Measurements from ENCODE around the gene GP1BA.

The GP1BA gene

DNA sequence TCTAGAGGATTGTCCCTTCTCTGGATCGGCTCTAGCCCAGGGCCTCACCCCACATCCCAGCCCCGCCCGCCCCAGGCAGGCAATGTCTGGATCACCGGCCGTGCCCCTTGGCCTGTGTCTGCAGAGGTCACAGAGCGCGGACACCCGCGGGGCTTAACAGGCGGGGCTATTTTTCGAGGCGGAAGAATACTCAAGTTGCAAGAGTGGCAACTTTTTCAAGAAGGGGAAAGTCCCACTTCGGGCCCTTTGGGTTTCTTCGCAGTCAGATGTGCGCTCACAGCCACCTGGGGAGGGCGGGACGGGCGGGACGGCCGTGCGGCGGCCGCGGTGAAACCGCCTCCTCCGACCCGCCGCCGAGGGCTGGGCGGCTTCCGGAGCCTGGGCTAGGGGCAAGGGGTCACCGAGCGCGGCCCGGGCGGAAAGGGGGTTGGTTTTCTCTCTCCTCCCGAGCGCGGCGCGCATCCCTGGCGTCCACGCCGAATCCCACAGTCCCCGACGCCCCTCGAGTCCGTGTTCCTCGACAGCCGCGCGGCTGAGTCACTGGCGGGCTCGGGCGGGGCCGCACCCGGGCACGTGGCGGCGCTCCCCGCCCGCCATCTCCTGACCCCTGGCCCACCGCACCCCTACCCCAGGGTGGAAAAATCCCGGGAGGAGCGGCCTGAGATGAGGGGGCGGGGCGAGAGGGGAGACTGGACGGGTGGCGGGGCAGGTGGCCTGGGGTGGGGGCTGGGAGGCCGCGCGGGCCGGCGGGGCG is 17.4 kb downstream of the GP1BA start:
- DNase-seq (ENCODE audit: extremely low read depth in 1 of 2, low read depth in 1 of 2): peak in 1 of 2 donors; percentile 51

DNA sequence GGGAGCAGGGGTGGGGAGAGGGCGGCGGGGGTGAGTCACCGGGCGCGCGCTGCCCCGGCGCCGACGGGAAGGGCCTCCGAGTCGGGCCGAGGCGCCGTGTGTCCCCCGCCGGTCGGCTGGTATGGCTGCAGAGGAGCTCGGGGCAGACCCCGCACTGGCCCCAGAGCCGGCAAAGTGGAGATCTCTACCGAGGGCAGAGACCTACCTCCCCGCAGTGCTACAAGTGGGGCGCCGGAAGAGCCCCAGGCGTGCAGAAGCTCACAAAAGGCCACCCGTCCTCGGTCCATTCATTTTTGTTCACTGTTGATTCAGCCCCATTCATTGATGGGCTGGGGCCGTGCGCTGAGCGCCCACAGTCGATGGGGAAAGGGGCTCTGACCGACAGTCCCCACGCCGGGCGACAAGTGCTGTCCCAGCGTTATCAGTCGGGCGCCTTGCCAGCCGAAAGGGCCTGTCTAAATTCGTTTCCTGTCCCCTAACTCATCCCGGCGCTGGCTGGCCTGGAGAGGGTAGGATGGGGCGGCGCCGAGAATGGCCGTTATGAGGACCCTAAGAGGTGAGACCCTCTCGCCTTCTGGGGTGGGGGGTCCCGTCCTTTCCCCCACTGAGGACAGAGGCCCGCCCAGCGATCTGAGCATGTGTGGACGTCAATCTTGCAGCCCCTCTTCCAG is 18.1 kb downstream of the GP1BA start:
- DNase-seq (ENCODE audit: extremely low read depth in 1 of 2, low read depth in 1 of 2): no peak

DNA sequence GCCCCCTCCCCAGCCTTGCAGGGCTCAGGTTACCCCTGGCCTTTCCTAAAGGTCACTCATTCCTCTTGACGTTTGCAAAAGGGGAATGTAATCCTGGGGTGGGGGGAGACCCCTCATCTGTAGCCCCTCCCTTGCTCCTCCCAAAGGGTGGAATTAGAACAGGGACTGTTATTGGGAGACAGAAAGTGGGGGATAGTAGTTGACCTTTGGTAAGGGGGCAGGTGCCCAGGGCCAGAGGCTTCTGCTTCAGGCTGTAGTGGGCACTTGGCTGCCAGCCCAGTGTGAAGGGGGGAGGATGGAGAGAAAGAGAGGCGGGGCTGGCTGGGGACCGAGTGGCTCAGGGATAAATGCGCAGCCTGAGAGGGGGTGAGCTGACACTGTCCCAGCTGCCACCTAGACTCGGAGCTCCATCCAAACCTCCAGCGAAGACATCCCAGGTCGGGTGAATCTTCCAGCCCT is 18.7 kb downstream of the GP1BA start, which contains the start of gene ENO3:
Gene ENO3, plus strand, starts transcription at position 374 of the 459 bp plus-strand sequence. CDS start 711 bp downstream, outside the sequence.
- DNase-seq (ENCODE audit: extremely low read depth in 1 of 2, low read depth in 1 of 2): no peak

DNA sequence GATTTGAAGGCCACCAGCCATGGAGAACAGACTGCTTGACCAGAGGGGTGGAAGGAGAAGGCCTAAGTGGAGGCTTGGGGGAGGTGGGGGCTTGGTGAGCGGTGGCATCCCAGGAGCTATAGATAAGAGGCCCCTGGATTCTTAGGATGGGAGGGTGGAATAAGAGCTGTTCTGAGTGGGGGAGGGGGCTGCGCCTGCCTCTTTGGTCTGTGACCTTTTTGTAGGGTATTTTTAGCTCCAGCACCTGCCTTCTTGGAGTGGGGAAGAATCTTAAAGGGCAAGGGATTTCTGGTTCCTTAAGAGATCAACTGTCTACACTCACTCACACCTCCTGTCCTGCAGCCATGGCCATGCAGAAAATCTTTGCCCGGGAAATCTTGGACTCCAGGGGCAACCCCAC is 19.4 kb downstream of the GP1BA start:
- no peak for DNase-seq (ENCODE audit: extremely low read depth in 1 of 2, low read depth in 1 of 2)

DNA sequence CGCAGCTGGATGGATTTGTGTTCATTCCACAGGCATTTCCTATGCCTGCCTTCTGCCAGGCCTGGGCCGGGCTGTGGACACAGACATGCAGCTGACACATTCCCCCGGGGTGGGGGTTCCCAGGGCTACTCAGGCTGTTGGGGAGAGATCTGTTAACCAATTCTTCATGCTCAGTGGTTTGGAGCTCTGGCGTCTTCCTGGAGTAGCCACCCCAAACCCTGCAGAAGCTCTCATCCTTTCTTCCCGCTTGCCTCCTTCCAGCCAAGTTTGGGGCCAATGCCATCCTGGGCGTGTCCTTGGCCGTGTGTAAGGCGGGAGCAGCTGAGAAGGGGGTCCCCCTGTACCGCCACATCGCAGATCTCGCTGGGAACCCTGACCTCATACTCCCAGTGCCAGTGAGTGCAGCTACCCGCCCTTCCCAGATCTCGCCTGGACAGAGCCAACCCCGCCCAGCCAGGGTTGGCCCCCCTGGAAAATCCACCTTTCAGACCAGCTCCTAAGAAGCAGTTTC is 21.4 kb downstream of the GP1BA start:
- no peak for DNase-seq (ENCODE audit: extremely low read depth in 1 of 2, low read depth in 1 of 2)

DNA sequence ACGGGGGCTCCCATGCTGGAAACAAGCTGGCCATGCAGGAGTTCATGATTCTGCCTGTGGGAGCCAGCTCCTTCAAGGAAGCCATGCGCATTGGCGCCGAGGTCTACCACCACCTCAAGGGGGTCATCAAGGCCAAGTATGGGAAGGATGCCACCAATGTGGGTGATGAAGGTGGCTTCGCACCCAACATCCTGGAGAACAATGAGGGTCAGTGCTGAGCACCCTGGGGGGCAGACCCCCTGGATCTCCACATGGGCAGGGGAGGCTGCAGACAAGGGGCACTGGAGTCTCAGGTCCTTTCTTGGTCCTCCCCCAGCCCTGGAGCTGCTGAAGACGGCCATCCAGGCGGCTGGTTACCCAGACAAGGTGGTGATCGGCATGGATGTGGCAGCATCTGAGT is 23.0 kb downstream of the GP1BA start:
- DNase-seq (ENCODE audit: extremely low read depth in 1 of 2, low read depth in 1 of 2): no peak

DNA sequence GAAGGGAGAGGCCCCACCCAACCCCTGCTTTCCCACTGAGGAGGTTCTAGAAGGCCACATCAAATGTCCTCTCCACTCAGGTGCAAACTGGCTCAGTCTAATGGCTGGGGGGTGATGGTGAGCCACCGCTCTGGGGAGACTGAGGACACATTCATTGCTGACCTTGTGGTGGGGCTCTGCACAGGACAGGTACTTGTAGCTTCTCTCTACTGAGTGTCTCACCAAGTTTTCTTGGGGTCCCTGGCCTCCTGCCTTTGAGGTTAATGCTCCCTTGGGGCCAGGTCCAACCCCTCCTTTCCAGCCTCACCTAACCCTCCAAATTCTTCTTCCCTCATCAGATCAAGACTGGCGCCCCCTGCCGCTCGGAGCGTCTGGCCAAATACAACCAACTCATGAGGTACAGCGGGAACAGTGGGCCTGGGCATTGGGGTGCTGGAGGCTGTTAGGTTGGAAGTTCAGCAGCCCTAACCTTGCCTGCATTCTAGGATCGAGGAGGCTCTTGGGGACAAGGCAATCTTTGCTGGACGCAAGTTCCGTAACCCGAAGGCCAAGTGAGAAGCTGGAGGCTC is 24.5 kb downstream of the GP1BA start:
- DNase-seq (ENCODE audit: extremely low read depth in 1 of 2, low read depth in 1 of 2): no peak

DNA sequence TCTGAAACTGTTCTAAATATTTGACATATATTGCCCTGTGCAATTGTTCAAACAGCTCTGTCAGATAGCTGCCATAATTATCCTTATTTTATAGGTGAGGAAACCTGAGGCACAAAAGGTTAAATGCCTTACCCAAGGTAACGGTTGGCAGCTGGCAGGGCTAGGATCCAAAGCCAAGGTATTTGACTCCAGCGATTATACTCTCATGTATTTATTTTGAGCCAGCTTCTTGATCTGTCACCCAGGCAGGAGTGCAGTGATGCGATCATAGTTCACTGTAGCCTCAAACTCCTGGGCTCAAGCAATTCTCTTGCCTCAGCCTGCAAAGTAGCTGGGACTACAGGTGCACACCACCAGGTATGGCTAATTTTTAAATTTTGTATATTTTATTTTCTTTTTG is 26.0 kb downstream of the GP1BA start:
- no peak for DNase-seq (ENCODE audit: extremely low read depth in 1 of 2, low read depth in 1 of 2)

DNA sequence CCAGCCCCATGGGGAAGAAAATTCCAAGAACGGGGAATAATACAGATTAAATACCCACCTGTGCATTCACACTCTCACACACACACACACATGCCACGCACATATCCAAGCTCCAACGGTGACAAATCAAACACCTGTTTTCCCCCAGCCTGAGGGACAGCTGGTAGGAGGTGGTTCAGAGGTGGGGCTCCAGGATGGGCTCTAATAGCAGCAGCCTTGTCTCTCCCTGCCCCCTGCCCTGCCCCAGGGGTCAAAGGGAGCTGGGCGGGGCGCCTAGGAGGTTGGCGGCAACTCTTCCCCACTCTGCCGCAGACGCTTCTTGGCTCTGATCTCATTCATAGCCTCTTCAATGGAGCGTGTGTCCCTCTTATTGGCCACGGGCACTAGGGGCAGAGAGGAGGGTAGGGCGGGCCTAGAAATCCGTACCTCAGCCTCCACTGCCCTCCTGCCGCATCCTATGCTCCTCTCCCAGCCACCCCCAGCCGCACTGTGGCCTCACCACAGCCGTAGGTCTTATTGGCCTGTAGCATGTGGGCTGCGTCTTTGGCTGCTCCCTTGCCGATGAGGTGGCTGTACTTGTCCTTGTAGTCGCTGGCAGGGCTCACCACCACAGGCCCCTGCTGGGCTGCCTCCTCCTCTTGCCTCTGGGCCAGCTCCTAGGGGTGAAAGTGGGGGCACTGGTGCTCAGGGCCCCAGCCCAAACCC is 27.3 kb downstream of the GP1BA start:
- DNase-seq (ENCODE audit: extremely low read depth in 1 of 2, low read depth in 1 of 2): no peak

DNA sequence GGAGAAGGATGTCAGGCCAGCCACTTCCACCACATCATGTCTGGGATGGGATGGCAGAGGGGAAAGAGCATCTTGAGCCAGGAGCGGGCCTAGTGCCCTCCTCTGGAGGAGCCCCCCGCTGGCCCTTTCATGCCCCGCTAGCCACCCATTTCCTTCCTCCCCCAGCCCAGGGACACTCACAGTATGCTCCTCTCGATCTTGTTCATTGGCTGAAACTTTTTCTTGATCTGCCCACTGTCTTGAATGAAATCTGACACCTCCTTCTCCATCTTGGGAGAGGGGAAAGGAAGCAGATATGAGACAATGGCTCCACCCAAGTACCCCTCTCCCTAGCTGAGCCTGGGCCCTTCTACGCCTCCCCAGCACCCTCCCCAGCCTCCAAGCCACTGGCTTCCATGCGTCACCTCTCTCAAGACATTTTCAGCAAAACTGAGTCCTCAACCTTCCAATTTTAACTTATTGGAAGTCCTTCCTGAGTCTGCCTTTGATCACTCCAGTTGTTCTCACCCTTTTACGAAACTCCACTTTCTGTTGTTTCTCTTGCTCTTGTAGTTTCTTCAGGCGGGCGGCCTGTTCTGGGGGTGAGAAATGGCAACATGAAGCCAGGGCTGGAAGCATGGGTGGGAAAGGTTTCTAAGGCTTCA is 28.3 kb downstream of the GP1BA start:
- no peak for DNase-seq (ENCODE audit: extremely low read depth in 1 of 2, low read depth in 1 of 2)

DNA sequence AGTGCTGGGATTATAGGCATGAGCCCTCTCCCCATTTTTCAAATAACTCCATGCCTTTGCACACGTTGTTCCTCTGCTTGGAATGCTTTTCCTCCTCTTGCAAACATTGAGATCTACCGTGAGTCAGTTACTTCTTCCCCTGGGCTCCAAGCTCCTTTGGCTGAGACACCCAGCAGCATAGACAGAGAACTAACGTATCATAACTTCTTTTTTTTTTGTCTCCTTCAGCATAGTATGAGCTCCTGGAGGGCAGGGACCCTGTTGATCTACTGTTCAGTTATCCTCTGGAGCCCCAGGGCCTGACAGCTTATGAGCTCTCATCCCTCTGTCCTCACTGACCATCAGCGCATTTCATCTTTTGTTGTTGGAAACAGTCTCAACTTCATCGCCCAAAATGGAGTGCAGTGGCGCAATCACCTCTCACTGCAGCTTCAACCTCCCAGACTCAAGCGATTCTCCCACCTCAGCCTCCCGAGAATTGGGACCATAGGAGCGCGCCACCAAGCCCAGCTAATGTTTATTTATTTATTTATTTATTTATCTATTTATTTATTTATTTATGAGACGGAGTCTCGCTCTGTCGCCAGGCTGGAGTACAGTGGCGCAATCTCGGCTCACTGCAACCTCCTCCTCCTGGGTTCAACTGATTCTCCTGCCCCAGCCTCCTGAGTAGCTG is 33.4 kb downstream of the GP1BA start:
- DNase-seq (ENCODE audit: extremely low read depth in 1 of 2, low read depth in 1 of 2): no peak

DNA sequence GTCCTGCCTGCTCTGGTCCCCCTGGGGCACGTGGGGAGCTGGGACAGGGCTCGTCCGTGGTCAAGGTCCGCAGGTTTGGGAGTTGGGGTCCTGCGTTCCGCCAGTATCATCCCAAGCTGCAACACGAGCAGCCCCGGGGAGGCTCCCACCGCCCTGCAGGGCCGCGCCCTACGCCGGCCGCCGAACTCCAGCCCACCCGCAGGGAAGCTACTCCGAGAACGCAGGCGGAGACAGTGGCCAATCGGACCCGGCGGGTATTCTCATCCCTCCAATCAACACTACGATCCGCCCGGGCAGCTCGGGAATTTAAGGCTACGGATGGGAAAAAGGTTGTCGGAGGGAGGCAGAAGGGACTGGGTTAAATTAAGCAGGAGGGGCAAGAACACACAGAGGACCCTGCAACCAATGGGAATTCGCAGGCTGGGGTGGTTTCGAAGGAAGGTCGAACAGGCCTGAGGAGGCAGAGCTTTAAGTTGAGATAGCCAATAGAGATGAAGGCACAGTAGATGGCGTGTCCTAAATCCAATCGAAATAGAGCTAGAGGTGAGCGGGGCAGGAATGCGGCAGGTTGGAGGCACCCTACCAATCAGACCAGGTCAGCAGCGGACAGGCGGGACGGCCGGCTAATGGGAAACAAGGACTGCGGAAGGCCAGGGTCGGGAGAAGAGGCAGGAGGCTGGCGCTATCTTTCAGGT is 34.9 kb downstream of the GP1BA start:
- peak; percentile 82 to 92 for DNase-seq (ENCODE audit: extremely low read depth in 1 of 2, low read depth in 1 of 2)

DNA sequence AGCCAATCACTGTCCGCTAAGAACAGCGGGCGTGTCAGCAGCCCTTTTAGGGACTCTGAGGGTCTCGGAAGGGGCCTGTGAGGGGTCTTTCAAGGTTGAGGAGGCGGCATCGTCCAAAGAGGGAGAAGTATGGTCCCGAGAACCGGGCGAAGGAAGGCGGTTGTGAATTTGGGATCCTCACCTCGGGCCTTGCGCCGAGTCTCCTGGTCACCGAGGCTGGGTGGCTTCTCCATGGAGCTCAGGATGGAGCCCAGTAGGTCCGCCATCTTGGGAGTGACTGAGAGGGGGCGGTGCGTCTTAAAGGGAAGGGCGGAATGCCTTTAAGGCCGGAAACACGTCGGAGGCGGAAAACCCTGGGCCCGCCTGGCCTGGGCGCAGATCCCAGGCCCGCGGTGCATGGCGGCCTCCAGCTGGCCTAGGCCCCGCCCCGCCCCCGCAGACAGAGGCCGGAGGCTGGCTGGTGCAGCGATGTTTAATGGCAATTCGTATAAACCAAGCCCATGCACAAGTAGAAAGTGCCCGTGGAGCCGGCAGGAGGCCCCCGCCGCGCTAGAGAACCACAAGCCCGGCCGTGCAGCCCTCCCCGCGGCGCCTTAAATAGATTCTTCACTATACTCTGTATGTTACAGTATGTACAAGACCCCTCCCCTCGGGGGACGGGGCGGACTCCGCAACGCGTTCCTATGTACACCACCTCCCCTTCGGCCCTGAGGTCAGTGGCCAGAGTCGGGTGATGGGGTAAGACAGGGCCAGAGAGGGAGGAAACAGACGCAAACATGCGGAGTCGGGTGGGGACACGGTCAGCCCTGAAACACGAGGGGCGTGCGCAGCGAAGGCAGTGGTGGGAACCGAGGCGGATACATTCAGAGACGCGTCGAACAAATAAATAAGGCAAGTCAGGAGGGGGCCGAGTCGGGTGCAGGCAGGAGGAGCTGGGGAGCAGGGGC is 35.7 kb downstream of the GP1BA start, which contains the start of gene SPAG7:
Gene SPAG7, minus strand, starts transcription at position 279 of the 947 bp plus-strand sequence. Its CDS starts 13 bp downstream, at position 266.
- DNase-seq (ENCODE audit: extremely low read depth in 1 of 2, low read depth in 1 of 2): peak; percentile 81 to 86

DNA sequence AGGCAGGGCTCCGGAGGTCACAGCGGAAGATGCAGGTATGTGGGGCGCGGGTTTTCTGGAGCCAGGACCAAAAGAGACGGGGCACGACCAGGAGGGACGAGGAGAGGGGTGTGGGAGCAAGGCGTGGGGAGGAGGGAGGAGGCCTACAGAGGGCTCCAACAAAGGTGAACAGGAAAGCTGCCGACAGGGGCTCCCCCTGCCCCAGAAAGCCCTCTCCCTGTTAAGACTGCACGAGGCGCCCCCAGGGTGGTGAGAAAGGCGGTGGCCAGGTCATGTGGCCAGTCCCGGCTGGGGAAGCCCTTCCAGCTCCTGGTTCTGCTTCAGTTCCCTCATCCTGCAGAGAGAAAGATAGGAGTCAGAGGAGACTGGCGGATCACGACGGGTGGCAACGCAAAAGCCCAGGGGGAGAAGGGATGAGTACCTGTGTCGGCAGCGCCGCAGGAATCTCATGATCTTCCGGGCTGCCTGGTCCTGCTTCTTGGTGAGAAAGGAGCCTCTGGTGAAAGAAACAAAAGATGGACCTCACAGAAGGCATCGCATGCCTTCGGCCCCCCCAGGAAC is 36.5 kb downstream of the GP1BA start:
- no peak for DNase-seq (ENCODE audit: extremely low read depth in 1 of 2, low read depth in 1 of 2)

DNA sequence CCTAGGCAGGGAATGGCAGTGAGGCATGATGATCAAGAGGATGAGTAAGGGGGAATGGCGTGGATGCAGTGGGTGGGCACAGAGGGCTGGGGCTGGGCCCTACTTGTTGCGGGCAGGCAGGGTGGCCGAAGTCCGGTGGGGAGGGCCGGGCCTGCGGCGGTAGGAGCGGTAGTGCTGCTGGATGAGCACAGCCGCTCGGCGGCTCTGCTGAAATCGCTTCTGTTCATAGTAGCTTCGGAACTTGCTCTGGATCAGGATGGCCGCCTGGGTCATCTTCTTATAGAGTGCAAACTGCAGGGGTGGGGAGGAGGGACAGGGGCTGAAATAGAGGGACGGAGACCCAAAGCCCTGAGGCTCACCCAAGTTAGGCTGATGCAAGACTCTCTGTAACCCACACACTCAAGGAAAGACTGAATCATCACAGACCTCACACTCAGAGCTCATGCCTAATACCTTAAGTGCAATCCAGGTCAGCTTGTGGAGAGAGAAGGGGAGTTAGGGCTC is 37.0 kb downstream of the GP1BA start:
- DNase-seq (ENCODE audit: extremely low read depth in 1 of 2, low read depth in 1 of 2): no peak

DNA sequence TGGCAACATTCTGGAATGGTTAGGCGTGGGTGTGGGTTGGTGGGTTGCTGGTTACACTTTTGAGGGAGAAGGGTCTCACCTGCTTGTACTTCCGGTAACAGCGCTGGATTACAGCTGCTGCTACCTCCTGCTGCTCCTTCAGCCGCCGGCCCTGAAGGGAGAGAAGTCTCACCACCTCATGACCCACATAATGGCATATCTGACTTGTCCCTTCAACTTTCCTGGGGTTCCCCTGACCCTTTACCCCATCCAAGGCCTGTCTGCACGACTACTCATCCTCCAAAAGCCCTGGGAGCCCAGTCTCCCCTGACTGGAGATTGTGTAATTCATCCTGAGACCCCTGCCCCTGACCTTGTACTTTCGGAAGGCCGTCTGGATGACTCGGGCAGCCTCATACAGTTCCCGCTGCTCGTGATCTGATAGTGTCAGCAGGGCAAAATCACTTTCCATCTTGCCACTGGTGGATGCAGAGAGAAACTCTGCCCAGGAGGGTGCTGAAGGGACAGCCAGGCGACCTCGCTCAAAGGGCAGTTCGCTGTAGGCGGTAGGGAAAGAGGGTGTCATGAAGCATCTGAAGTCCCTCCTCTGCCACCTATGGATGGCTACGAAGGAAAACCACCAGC is 37.6 kb downstream of the GP1BA start:
- DNase-seq (ENCODE audit: extremely low read depth in 1 of 2, low read depth in 1 of 2): no peak

DNA sequence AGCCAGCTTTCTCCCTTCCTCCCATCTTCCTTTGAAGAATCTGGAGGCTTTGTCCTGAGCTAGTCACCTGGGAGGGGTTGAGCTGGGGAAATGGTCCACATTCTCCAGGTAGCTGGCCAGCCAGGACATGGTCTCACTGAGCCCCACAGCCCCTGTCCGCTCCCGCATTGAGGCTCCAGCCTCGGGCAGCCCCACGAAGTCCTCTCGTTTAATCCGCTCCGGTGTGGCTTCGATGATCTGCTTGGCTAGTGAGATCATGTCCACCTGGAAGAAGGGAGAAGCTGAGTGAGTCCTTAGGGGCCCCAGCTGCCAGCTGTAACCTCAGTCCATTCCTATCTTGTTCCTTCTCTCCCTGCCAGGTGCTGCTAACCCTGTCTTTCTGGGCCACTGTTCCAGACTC is 38.2 kb downstream of the GP1BA start:
- no peak for DNase-seq (ENCODE audit: extremely low read depth in 1 of 2, low read depth in 1 of 2)

All from activated CD8-positive, alpha-beta memory T cell treated with anti-CD3 and anti-CD28 coated beads for 1 hour (primary cell).